ENCODE data around the gene DPF3. TPM values are rescaled to one million over a fixed set of nuclear protein-coding genes. Genes with fewer than 3 reads are reported as not detected.

DPF3 gene
- polyA plus RNA-seq, 1 experiment = 15.8 TPM

- POLR2A ChIA-PET = interaction anchor here (1.0 kb wide), 1 partner anchor 9 kb away, joined by 3 read pairs; no protein-coding TSS in a partner anchor
- DNase-seq (ENCODE audit: low read depth, low spot score) = no peak
- Histone ChIP-seq H3K27me3 (ENCODE audit: control insufficient read depth, insufficient read depth, low read length) (no peaks in the 10 kb centered on the region), H3K4me3 (ENCODE audit: low read depth, low read length) (no peak overlapping the region), H3K27ac (ENCODE audit: low read depth, low read length) (peak overlapping the region; percentile 49), H3K9me3 (ENCODE audit: control insufficient read depth, insufficient read depth, low read length) (no peaks in the 10 kb centered on the region; the same call in 1 of the 2 replicates)
- CTCF ChIA-PET = interaction anchor here (0.6 to 2.1 kb wide), 4 partner anchors 138 to 222 kb away, joined by 4 to 16 read pairs (median 5); no protein-coding TSS in a partner anchor
- TF ChIP-seq CTCF (IDR thresholded peaks at IDR 0.05; ENCODE audit: low read depth, low read length) = no peak
These were observed 156.9 kb downstream of the DPF3 start for GRCh38 chr14:72736786-72737559.

GRCh38 chr14:72736308-72736707, 157.6 kb downstream of the DPF3 start:
- CTCF ChIA-PET = no interaction called here
- Histone ChIP-seq H3K9me3 (ENCODE audit: control insufficient read depth, insufficient read depth, low read length) (no peaks in the 10 kb centered on the region; the same call in 1 of the 2 replicates), H3K4me3 (ENCODE audit: low read depth, low read length) (no peak overlapping the region), H3K27me3 (ENCODE audit: control insufficient read depth, insufficient read depth, low read length) (no peaks in the 10 kb centered on the region), H3K27ac (ENCODE audit: low read depth, low read length) (peak overlapping the region; percentile 49)
- POLR2A ChIA-PET = interaction anchor here (1.0 kb wide), 1 partner anchor 9 kb away, joined by 3 read pairs; no protein-coding TSS in a partner anchor
- peak; percentile 24; the same call in 1 of the 2 replicates for TF ChIP-seq CTCF (IDR thresholded peaks at IDR 0.05; ENCODE audit: low read depth, low read length)
- peak; percentile 60 for DNase-seq (ENCODE audit: low read depth, low spot score)

GRCh38 chr14:72732022-72732780, 161.7 kb downstream of the DPF3 start:
- no peaks in the 10 kb centered on the region; the same call in 1 of the 2 replicates for H3K9me3 ChIP-seq (ENCODE audit: control insufficient read depth, insufficient read depth, low read length)
- no peak overlapping the region for H3K27ac ChIP-seq (ENCODE audit: low read depth, low read length)
- H3K4me3 ChIP-seq (ENCODE audit: low read depth, low read length) = no peak overlapping the region
- no peak for DNase-seq (ENCODE audit: low read depth, low spot score)
- no peaks in the 10 kb centered on the region for H3K27me3 ChIP-seq (ENCODE audit: control insufficient read depth, insufficient read depth, low read length)
- POLR2A ChIA-PET = no interaction called here
- TF ChIP-seq CTCF (IDR thresholded peaks at IDR 0.05; ENCODE audit: low read depth, low read length) = no peak
- CTCF ChIA-PET = no interaction called here

GRCh38 chr14:72731252-72732020, 162.5 kb downstream of the DPF3 start:
- Histone ChIP-seq H3K4me3 (ENCODE audit: low read depth, low read length) (no peak overlapping the region), H3K9me3 (ENCODE audit: control insufficient read depth, insufficient read depth, low read length) (no peaks in the 10 kb centered on the region; the same call in 1 of the 2 replicates), H3K27ac (ENCODE audit: low read depth, low read length) (no peak overlapping the region), H3K27me3 (ENCODE audit: control insufficient read depth, insufficient read depth, low read length) (no peaks in the 10 kb centered on the region)
- no peak for DNase-seq (ENCODE audit: low read depth, low spot score)
- ChIA-PET POLR2A (no interaction called here), CTCF (no interaction called here)
- TF ChIP-seq CTCF (IDR thresholded peaks at IDR 0.05; ENCODE audit: low read depth, low read length) = no peak

All from AG04450 (cell line).